ENCODE measurements around the gene TCEAL7.

The TCEAL7 gene

GRCh38 chrX:103363046-103363445 lies 33.0 kb downstream of the TCEAL7 start:
- no peak for DNase-seq (ENCODE audit: low read depth)
- no peak overlapping the region for H3K4me3 ChIP-seq (ENCODE audit: low read length)
- TF ChIP-seq CTCF (conservative IDR thresholded peaks at IDR 0.05; ENCODE audit: low read length): no peak

GRCh38 chrX:103367502-103367901 lies 37.5 kb downstream of the TCEAL7 start:
- DNase-seq (ENCODE audit: low read depth): peak; percentile 31
- TF ChIP-seq CTCF (conservative IDR thresholded peaks at IDR 0.05; ENCODE audit: low read length): no peak
- no peak overlapping the region for H3K4me3 ChIP-seq (ENCODE audit: low read length)

- DNase-seq (ENCODE audit: low read depth): no peak
- H3K4me3 ChIP-seq (ENCODE audit: low read length): no peak overlapping the region
- TF ChIP-seq CTCF (conservative IDR thresholded peaks at IDR 0.05; ENCODE audit: low read length): no peak
Measured at GRCh38 chrX:103369479-103369878, 39.4 kb downstream of the TCEAL7 start.

GRCh38 chrX:103372886-103373285 lies 42.8 kb downstream of the TCEAL7 start:
- TF ChIP-seq CTCF (conservative IDR thresholded peaks at IDR 0.05; ENCODE audit: low read length): no peak
- no peak overlapping the region for H3K4me3 ChIP-seq (ENCODE audit: low read length)
- DNase-seq (ENCODE audit: low read depth): no peak

- no peak for DNase-seq (ENCODE audit: low read depth)
Measured at GRCh38 chrX:103373581-103373980, 43.5 kb downstream of the TCEAL7 start.

GRCh38 chrX:103376118-103376978 lies 46.3 kb downstream of the TCEAL7 start, which contains the start of gene BEX3:
Gene BEX3, plus strand, starts transcription at chrX:103376538. Its CDS starts 984 bp downstream, at chrX:103377522.
- TF ChIP-seq CTCF (conservative IDR thresholded peaks at IDR 0.05; ENCODE audit: low read length): no peak
- H3K4me3 ChIP-seq (ENCODE audit: low read length): peak within 1 kb of the TSS; percentile 73
- DNase-seq (ENCODE audit: low read depth): peak; percentile 41

More at GRCh38 chrX:103373581-103373980, 43.5 kb downstream of the TCEAL7 start:
- no peak overlapping the region for H3K4me3 ChIP-seq (ENCODE audit: low read length)
- TF ChIP-seq CTCF (conservative IDR thresholded peaks at IDR 0.05; ENCODE audit: low read length): no peak

- no peak for DNase-seq (ENCODE audit: low read depth)
- H3K4me3 ChIP-seq (ENCODE audit: low read length): peak overlapping the region; percentile 73
- TF ChIP-seq CTCF (conservative IDR thresholded peaks at IDR 0.05; ENCODE audit: low read length): no peak
Measured at GRCh38 chrX:103376979-103377324, 46.9 kb downstream of the TCEAL7 start.
